ENCODE results near the gene COASY.

Gene COASY

GRCh38 chr17:42568341-42569111 is 6.6 kb downstream of the COASY start:
- in situ Hi-C loops (cut with MboI; ENCODE audit: low sequenced_read_pairs): no loop called here

- in situ Hi-C loops (cut with MboI; ENCODE audit: low sequenced_read_pairs): no loop called here
Measured at GRCh38 chr17:42571435-42572225, 9.7 kb downstream of the COASY start.

DNA sequence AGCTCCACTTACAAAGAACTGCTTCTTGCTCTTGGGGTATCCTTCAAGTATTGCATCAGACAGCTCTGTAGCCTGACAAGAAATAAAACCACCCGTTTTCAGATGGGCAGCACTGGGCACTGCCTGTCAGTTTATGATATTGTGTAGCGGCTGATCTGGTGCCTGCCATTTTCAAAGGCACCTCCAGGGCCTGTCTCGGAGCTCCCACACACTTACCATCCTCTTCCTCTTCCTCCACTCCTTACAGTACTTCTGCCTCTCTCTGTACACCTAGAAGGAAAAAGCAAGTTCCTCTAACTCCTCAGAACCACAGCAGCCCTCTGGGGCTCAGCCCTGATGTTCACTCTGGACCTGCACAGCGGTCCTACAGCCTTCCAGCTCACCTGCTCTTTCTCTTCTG is 11.1 kb downstream of the COASY start:
- in situ Hi-C loops (cut with MboI; ENCODE audit: low sequenced_read_pairs): no loop called here

DNA sequence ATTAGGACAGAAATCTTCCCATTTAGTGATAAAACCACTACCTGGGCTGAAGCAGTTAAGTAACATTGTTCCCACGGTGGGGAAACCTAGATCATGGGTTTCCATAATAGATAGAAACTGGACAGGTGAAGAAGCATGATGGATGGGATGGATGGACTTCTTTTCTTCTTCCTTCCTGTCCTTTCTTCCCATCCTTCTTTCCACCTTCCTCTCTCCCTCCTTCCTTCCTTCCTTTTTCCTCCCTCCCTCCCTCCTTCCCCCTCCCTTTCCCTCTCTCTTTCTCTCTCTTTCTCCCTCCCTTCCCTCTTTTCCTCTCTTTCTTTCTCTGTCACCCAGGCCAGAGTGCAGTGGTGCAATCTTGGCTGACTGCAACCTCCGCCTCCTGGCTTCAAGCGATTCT is 12.5 kb downstream of the COASY start:
- in situ Hi-C loops (cut with MboI; ENCODE audit: low sequenced_read_pairs): no loop called here

- in situ Hi-C loops (cut with MboI; ENCODE audit: low sequenced_read_pairs): no loop called here
Measured at GRCh38 chr17:42577140-42577531, 15.2 kb downstream of the COASY start.

DNA sequence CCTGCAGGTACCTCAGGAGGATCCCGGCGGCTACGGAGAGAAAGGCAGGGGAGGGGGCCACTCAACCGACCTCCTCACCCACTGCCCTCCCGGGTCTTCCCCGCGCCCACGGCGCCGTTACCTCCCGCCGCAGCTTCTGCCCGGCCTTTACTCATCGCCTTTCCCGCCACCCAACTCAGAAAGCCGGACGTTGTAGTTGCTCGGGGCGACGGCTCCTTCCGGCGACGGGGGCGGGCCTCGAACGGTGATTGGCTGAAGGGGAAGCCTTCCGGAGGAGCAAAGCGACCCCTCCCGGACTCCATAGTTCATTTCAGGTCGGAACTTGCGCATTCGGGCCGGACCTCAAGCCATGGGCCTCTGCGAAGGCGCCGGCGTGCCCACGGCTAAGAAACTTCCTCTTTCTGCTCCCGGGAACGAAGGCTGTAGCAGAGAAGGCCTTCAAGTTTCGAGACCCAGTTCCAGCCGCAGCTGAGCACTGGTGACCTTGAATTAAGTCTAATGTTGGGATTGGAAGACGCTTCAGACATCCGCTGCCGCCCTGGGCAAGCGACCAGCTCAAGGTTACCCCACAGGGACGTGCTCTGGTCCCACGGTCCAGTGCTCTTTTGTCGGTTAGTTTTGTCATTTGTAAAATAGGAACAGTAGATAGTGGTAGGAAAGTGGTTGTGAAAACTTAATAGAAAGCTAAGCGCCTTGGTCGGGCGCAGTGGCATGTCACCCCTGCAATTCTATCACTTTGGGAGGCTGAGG is 15.8 kb downstream of the COASY start, which contains the start of gene PSMC3IP:
PSMC3IP (minus strand) TSS at position 198 of the 750 bp plus-strand sequence; CDS start at position 155, 43 bp downstream.
- in situ Hi-C loops (cut with MboI; ENCODE audit: low sequenced_read_pairs): no loop called here

DNA sequence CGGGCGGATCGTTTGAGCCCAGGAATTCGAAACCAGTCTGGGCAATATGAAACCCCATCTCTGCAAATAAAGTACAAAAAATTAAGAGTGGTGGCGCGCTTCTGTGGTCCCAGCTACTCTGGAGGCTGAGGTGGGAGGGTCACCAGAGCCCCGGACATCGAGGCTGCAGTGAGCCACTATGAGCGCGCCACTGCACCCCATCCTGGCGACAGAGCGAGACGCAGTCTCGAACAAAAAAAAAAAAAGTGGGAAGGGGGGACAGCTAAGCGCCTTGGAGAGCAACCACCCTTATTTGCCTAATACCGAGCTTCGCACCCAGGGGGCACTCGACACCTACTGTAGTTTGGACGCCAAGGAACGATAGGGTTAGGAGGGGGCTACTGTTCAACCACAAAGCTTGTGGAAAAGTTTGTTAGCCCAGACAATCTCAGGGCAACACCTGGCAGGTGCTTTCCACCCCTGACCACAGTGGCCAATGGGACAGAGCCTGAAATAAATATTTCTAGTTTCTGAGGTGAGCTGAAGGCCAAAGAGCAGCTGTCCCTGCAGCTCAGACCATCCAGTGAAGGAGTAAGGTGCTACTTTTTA is 16.4 kb downstream of the COASY start:
- in situ Hi-C loops (cut with MboI; ENCODE audit: low sequenced_read_pairs): no loop called here

DNA sequence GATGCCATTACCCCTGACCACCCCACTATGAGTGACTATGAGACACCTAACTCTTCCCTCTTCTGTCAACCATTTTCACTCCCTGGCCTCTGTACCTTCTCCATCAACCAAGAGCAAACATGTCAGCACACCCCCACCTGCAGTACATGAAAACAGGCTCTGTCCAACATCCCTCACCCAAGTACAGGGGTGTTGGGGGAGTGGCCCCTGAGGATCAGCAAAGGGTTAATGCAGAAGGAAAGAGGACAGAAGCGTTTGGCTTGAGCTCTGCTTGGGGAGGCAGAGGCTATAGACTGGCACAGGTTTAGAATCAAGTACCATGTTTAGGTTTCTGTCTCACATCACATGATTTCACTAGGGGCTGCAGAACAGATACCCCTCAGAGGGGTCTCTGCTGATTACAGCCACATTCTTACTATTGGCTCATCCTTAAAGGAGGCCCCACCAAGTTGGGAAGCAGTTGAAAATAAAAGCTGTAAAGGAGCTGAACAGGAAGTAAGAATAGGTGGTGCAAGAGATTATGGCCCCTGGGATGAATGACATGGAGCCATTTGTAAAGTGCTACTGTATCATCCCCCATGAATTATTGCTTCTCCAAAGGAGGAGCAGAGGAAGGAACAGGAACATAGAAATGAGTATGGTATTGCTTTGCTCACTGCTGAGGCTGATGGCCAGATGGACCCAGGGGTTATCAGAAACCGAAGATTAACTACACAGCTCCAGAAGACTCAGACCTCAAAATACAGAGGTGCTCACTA is 18.0 kb downstream of the COASY start:
- in situ Hi-C loops (cut with MboI; ENCODE audit: low sequenced_read_pairs): loop anchor here (10.0 kb wide), 1 partner anchor 105 kb away; the partner anchor contains the start of genes CCR10 and CNTNAP1

DNA sequence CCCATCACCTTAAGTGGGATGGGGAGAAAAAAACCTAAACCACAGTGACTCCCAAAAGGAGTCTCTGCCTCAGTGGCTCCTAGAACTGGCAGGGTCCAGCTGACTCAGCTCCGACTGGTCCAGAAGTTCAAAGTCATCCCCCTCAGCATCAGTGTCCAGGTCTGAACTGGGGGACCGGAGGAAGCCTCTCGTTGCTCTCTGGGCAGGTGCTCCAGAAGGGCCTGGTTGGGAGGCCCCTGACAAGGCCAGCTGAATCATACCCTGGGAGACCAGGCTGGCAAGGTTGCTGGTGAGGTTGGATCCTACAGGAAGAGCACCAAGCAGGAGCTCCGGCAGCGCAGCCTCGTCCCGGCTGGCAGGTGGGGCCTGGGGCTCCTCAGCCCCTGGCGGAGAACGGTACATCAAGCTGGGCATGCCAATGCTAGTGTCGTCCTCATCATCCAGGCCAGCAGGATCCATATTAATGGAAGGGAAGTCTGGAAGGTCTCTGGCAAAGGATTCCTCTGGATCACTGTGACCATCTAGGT is 19.9 kb downstream of the COASY start:
- in situ Hi-C loops (cut with MboI; ENCODE audit: low sequenced_read_pairs): loop anchor here (10.0 kb wide), 1 partner anchor 103 kb away; the partner anchor contains the start of genes CCR10 and CNTNAP1

GRCh38 chr17:42584880-42585279 is 22.9 kb downstream of the COASY start:
- in situ Hi-C loops (cut with MboI; ENCODE audit: low sequenced_read_pairs): loop anchor here (10.0 kb wide), 1 partner anchor 100 kb away; the partner anchor contains the start of genes CCR10 and CNTNAP1

DNA sequence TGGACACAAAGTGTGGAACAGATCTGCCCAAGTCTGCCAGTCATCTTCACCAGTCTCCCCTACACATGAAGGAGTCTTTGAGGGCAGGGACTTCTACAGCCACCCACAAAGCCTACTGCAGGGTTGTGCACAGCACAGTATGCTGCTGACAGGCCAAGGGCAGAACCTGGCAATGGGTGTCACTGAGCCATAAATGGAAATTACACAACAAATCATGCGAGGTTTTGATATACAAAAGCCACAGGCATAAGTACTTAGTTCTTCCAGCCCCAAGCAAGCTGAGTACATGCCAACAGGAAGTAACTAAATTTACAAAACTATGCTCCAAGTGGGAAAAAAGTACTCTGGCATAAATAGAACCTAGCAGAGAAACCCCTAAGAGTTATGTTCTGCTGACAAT is 23.4 kb downstream of the COASY start:
- in situ Hi-C loops (cut with MboI; ENCODE audit: low sequenced_read_pairs): loop anchor here (10.0 kb wide), 1 partner anchor 99 kb away; the partner anchor contains the start of genes CCR10 and CNTNAP1

DNA sequence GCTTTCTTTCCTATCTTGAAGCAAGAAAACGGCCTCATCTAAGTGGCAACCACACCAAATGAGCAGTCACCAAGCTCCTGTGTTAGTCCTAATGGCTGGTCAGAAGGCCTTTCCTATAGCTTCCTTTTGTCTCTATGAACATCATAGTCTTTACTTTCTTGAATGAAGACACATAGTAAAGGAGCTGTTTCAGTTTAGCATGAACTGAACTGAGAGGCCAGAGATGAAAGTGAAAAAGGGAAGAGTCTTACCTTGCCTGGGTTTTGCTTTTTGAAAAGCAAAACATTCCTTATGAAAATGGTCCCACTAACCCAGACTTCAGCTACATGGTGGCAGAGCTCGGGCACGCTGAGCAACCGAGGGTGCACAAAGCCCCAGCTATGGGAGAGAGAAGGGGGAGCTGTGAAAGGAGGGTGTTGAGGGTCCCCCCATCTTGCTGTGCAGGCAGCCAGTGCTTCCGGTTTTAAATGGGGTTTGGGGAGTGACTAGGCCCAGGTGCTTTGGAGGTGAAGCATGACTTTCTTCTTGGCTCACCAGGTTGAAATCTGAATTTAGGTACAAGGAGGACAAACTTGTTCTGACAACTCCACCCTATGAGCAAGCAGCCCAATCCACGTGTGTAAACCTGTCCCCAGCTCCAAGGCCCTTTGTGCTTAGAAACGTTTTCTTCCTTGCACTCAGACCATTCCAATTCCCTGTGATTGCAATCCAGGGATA is 24.7 kb downstream of the COASY start:
- in situ Hi-C loops (cut with MboI; ENCODE audit: low sequenced_read_pairs): loop anchor here (10.0 kb wide), 1 partner anchor 98 kb away; the partner anchor contains the start of genes CCR10 and CNTNAP1

DNA sequence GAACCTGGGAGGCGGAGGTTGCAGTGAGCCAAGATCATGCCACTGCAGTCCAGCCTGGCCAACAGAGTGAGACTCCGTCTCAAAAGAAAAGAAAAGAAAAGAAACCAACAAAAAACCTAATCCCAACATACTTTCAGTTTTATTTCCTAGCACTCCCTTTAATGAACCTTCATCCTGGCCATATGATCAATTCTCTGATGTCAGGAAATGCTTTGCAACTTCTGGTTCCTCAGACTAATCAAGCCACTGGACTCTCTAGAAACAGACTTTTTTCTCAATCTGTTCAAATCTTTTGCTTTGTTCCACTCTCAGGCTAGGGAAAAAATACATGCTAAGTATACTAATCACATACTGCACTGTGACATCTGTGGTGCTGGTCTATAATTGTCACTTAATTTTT is 28.9 kb downstream of the COASY start:
- in situ Hi-C loops (cut with MboI; ENCODE audit: low sequenced_read_pairs): no loop called here

DNA sequence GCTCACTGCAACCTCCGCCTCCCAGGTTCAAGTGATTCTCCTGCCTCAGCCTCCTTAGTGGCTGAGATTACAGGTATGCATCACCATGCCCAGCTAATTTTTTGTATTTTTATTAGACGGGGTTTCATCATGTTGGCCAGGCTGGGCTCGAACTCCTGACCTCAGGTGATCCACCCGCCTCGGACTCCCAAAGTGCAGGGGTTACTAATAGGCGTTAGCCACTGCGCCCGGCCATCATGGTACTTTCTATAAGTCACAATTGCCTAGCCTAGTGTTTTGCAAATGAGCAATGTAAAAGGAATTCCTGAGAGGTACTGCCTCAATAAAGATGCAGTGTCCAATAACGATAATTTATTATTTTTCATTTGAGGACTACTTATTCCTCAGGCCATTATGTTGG is 29.5 kb downstream of the COASY start:
- in situ Hi-C loops (cut with MboI; ENCODE audit: low sequenced_read_pairs): no loop called here

DNA sequence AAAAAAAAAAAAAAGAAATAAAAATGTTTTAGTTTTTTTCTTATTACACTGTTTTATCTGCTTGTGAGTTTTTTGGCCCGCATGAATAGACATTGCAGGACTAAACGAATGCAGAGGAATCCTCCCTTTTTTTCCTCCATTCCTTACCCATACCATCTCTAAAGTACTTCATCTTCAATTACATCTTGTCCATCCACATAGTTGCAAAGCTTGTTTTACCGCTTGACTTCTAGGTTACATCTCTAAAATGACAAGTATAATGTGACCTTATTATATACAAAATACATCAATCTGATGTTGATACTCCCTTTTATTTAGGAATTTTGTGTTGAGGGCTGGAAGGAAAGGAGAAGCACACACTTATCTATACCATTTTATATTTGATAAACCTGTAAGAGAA is 34.4 kb downstream of the COASY start:
- in situ Hi-C loops (cut with MboI; ENCODE audit: low sequenced_read_pairs): no loop called here

DNA sequence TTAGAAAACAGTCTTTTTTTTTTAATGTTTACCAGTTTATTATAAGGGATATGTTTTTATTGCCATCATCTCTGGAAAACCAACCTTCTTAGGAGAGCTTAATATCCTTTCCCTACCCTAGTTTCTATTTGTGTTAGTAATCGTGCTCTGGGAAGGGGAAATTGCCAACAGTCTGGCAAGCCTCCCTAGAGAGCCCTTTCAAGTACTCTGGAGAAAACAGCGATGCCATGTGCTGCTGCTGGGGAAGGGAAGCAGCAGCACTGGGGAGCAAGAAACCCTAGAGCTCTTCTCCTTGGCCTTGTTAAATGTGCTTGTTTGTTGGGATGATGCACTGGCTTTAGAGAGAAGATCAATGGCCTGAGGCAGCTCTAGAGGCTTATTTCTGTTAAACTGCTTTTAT is 37.0 kb downstream of the COASY start:
- in situ Hi-C loops (cut with MboI; ENCODE audit: low sequenced_read_pairs): no loop called here

DNA sequence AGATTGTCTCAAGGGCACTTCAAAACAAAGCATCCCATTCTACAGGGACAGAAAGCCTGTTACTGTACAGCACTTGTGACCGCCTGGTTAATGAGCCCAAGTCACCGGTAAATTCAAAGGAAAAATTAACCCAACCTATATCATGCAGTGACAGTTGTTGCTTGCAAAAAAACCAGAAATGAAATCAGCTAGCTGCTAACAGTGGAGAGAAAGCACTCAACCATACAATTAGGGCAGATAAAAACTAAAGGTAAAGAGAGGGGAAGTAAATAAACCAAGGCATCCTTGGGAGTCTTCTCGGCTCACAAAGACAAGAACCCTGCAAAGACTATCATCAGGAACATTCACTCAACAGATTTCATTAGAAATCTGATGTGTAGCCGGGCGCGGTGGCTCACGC is 41.4 kb downstream of the COASY start:
- in situ Hi-C loops (cut with MboI; ENCODE audit: low sequenced_read_pairs): no loop called here

- in situ Hi-C loops (cut with MboI; ENCODE audit: low sequenced_read_pairs): no loop called here
Measured at GRCh38 chr17:42607769-42608168, 45.8 kb downstream of the COASY start.
